GM23338 (cell line): ENCODE results near the gene CDR2L.
"Not testable (repeated sequence)": the region's sequence is repeated elsewhere in the genome, so short reads cannot be mapped to it uniquely, and the experiment has no call there.

Source experiments
- CREB1 ChIP-seq: fragments of 250-450 bp; sonication (Bioruptor Pico); IDR thresholded peaks from 2 replicates; pipeline ENCODE4 v1.5.0; 2020; ENCODE audit warnings: low read depth, mild to moderate bottlenecking, moderate library complexity
- EZH2 ChIP-seq: fragments of 200-600 bp; sonication (generic); IDR thresholded peaks from one replicate; pipeline ENCODE4 v1.8.0; 2017; ENCODE audit warnings: antibody characterized with exemption, mild to moderate bottlenecking, low read depth; ENCODE audit not compliant: unreplicated experiment
- EZH2phosphoT487 ChIP-seq: fragments of 200-600 bp; sonication (generic); IDR thresholded peaks from one replicate; pipeline ENCODE4 v1.8.1; 2018; ENCODE audit warnings: antibody characterized with exemption; ENCODE audit not compliant: unreplicated experiment
- JUNB ChIP-seq: IDR thresholded peaks from one replicate; pipeline ENCODE4 v1.6.1; 2016; ENCODE audit warnings: antibody characterized with exemption; ENCODE audit not compliant: unreplicated experiment
- NANOG ChIP-seq: IDR thresholded peaks from 2 replicates; pipeline ENCODE4 v1.6.1; 2016; ENCODE audit warnings: antibody characterized with exemption, borderline replicate concordance
- POLR2AphosphoS5 ChIP-seq: IDR thresholded peaks from 2 replicates; pipeline ENCODE4 v1.6.1; 2016; ENCODE audit warnings: antibody characterized with exemption, low read depth
- REST ChIP-seq: IDR thresholded peaks from one replicate; pipeline ENCODE4 v1.6.1; 2018; ENCODE audit warnings: antibody characterized with exemption; ENCODE audit not compliant: unreplicated experiment
- STAT1 ChIP-seq: IDR thresholded peaks from one replicate; pipeline ENCODE4 v1.6.1; 2016; ENCODE audit warnings: antibody characterized with exemption; ENCODE audit not compliant: unreplicated experiment
- ZNF114 ChIP-seq: fragments of 250-450 bp; sonication (Bioruptor Pico); IDR thresholded peaks from 2 replicates; pipeline ENCODE4 v1.5.0; 2020; ENCODE audit warnings: mild to moderate bottlenecking, moderate library complexity
- ZNF331 ChIP-seq: fragments of 250-450 bp; sonication (Bioruptor Pico); IDR thresholded peaks from 2 replicates; pipeline ENCODE4 v1.5.0; 2020; ENCODE audit warnings: low read depth, mild to moderate bottlenecking, moderate library complexity
- ZNF462 ChIP-seq: fragments of 250-450 bp; sonication (Bioruptor Pico); IDR thresholded peaks from 2 replicates; pipeline ENCODE4 v1.5.0; 2020; ENCODE audit warnings: mild to moderate bottlenecking, moderate library complexity
- TF ChIP-seq, protein P1 (sequence below), 2 experiments: fragments of 200-600 bp in 1 of 2; sonication (generic) in 1 of 2; conservative IDR thresholded peaks; 2 replicates each; pipeline versions ENCODE4 v1.5.1 to v1.6.1; 2016 to 2017; ENCODE audit warnings: antibody characterized with exemption in 2 of 2, low read depth in 2 of 2, mild to moderate bottlenecking in 2 of 2, moderate library complexity in 1 of 2
- TF ChIP-seq, protein P2 (sequence below): IDR thresholded peaks from 2 replicates; pipeline ENCODE4 v1.6.1; 2016; ENCODE audit warnings: antibody characterized with exemption

- TF ChIP-seq ZNF331; EZH2; REST; CREB1 (CRISPR knock-in tag); POLR2AphosphoS5; EZH2phosphoT487; STAT1; JUNB; ZNF114; ZNF462 (CRISPR knock-in tag); NANOG: not testable (repeated sequence)
- TF ChIP-seq, protein P1, sequence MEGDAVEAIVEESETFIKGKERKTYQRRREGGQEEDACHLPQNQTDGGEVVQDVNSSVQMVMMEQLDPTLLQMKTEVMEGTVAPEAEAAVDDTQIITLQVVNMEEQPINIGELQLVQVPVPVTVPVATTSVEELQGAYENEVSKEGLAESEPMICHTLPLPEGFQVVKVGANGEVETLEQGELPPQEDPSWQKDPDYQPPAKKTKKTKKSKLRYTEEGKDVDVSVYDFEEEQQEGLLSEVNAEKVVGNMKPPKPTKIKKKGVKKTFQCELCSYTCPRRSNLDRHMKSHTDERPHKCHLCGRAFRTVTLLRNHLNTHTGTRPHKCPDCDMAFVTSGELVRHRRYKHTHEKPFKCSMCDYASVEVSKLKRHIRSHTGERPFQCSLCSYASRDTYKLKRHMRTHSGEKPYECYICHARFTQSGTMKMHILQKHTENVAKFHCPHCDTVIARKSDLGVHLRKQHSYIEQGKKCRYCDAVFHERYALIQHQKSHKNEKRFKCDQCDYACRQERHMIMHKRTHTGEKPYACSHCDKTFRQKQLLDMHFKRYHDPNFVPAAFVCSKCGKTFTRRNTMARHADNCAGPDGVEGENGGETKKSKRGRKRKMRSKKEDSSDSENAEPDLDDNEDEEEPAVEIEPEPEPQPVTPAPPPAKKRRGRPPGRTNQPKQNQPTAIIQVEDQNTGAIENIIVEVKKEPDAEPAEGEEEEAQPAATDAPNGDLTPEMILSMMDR (conservative IDR thresholded peaks at IDR 0.05; ENCODE audit: low read depth in 2 of 2), result not testable (repeated sequence)
- TF ChIP-seq, protein P2, sequence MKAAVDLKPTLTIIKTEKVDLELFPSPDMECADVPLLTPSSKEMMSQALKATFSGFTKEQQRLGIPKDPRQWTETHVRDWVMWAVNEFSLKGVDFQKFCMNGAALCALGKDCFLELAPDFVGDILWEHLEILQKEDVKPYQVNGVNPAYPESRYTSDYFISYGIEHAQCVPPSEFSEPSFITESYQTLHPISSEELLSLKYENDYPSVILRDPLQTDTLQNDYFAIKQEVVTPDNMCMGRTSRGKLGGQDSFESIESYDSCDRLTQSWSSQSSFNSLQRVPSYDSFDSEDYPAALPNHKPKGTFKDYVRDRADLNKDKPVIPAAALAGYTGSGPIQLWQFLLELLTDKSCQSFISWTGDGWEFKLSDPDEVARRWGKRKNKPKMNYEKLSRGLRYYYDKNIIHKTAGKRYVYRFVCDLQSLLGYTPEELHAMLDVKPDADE, result not testable (repeated sequence)
Measured at GRCh38 chr17:75026650-75027049, 39.2 kb downstream of the CDR2L start.
